GOT3 (cell line): ENCODE measurements around the gene PTPRH.
A peak's percentile ranks its signal among the peaks of the same experiment; 100 is the strongest.

ENCODE experiments used
- DNase-seq: peaks from one replicate; lab custom pipeline; 2025; ENCODE audit warnings: mixed read lengths; lab: John Stamatoyannopoulos, UW

PTPRH gene

GRCh38 chr19:55208880-55209692 is at the start of gene PTPRH:
Gene PTPRH, minus strand, starts transcription at chr19:55209501. Its CDS starts 68 bp downstream, at chr19:55209433.
- DNase-seq = peak; percentile 97

- DNase-seq = no peak
Observed at GRCh38 chr19:55258476-55258827, 49.2 kb upstream of the PTPRH start.

GRCh38 chr19:55257461-55258420 is 48.4 kb upstream of the PTPRH start:
- no peak for DNase-seq

GRCh38 chr19:55256562-55257460 is 47.5 kb upstream of the PTPRH start:
- DNase-seq = no peak

GRCh38 chr19:55255618-55256423 is 46.5 kb upstream of the PTPRH start:
- no peak for DNase-seq

- DNase-seq = no peak
Observed at GRCh38 chr19:55254625-55254977, 45.3 kb upstream of the PTPRH start.

GRCh38 chr19:55253842-55254624 is 44.7 kb upstream of the PTPRH start:
- no peak for DNase-seq

GRCh38 chr19:55252760-55253663 is 43.7 kb upstream of the PTPRH start:
- no peak for DNase-seq

GRCh38 chr19:55251341-55252081 is 42.2 kb upstream of the PTPRH start:
- no peak for DNase-seq

GRCh38 chr19:55250262-55251036 is 41.1 kb upstream of the PTPRH start:
- DNase-seq = no peak

GRCh38 chr19:55249841-55250240 is 40.5 kb upstream of the PTPRH start:
- DNase-seq = no peak

GRCh38 chr19:55248704-55249103 is 39.4 kb upstream of the PTPRH start:
- DNase-seq = no peak

GRCh38 chr19:55248166-55248675 is 38.9 kb upstream of the PTPRH start:
- no peak for DNase-seq

GRCh38 chr19:55247621-55248099 is 38.4 kb upstream of the PTPRH start:
- no peak for DNase-seq

GRCh38 chr19:55246462-55247451 is 37.5 kb upstream of the PTPRH start:
- DNase-seq = no peak
